Loucy (cell line): ENCODE results near the gene DGCR8.

Experiments used
- H2AFZ ChIP-seq: fragments of 200-600 bp; sonication (generic); 2 replicates; pipeline ENCODE4 v1.6.0; 2016; ENCODE audit warnings: antibody characterized with exemption, mild to moderate bottlenecking, low read length, moderate library complexity
- H3F3A ChIP-seq: fragments of 200-600 bp; 2 replicates; pipeline ENCODE4 v1.6.0; 2016; ENCODE audit warnings: antibody characterized with exemption, low read depth, mild to moderate bottlenecking
- H3K27me3 ChIP-seq: fragments of 200-600 bp; sonication (generic); 2 replicates; pipeline ENCODE4 v1.6.1; 2014; ENCODE audit warnings: low read length, mild to moderate bottlenecking; ENCODE audit not compliant: insufficient read depth, poor library complexity, severe bottlenecking
- H3K36me3 ChIP-seq: fragments of 200-600 bp; sonication (generic); 2 replicates; pipeline ENCODE4 v1.6.1; 2016; ENCODE audit warnings: low read length; ENCODE audit not compliant: insufficient read depth
- H3K4me1 ChIP-seq: fragments of 200-600 bp; sonication (generic); 2 replicates; pipeline ENCODE4 v1.5.1; 2014; ENCODE audit warnings: low read length, mild to moderate bottlenecking; ENCODE audit not compliant: insufficient read depth, poor library complexity, severe bottlenecking
- H3K4me2 ChIP-seq: fragments of 200-600 bp; sonication (generic); 2 replicates; pipeline ENCODE4 v1.6.0; 2014; ENCODE audit warnings: antibody characterized with exemption, low read length, low read depth, mild to moderate bottlenecking; ENCODE audit not compliant: poor library complexity, severe bottlenecking
- H3K4me3 ChIP-seq: fragments of 200-600 bp; sonication (generic); 2 replicates; pipeline ENCODE4 v1.5.1; 2014; ENCODE audit warnings: low read length, mild to moderate bottlenecking, mixed read lengths; ENCODE audit not compliant: poor library complexity, severe bottlenecking
- H3K79me2 ChIP-seq: fragments of 200-600 bp; sonication (generic); 2 replicates; pipeline ENCODE4 v1.6.1; 2014; ENCODE audit warnings: low read length; ENCODE audit not compliant: insufficient read depth
- H3K9ac ChIP-seq: fragments of 200-600 bp; sonication (generic); 2 replicates; pipeline ENCODE4 v1.6.0; 2014; ENCODE audit warnings: mild to moderate bottlenecking, low read depth, low read length, moderate library complexity; ENCODE audit not compliant: poor library complexity, severe bottlenecking
- H3K9me2 ChIP-seq: fragments of 200-600 bp; sonication (generic); replicated peaks from 2 replicates; pipeline ENCODE4 v1.6.1; 2016; ENCODE audit warnings: low read depth, low read length, mixed read lengths
- H3K9me3 ChIP-seq: fragments of 200-600 bp; sonication (generic); 2 replicates; pipeline ENCODE4 v1.6.1; 2014; ENCODE audit warnings: mild to moderate bottlenecking, antibody characterized with exemption, low read length, low read depth; ENCODE audit not compliant: insufficient read depth
- H4K20me1 ChIP-seq: fragments of 200-600 bp; sonication (generic); 2 replicates; pipeline ENCODE4 v1.6.0; 2014; ENCODE audit warnings: antibody characterized with exemption, low read length, mild to moderate bottlenecking; ENCODE audit not compliant: insufficient read depth, poor library complexity, severe bottlenecking
- EZH2phosphoT487 ChIP-seq: fragments of 200-600 bp; IDR thresholded peaks from 2 replicates; pipeline ENCODE4 v1.6.1; 2018; ENCODE audit warnings: antibody characterized with exemption, mild to moderate bottlenecking, moderate library complexity, borderline replicate concordance
- TF ChIP-seq, protein P1 (sequence below): fragments of 200-600 bp; sonication (generic); conservative IDR thresholded peaks from 2 replicates; pipeline ENCODE4 v1.5.1; 2014; ENCODE audit warnings: mild to moderate bottlenecking, antibody characterized with exemption, low read length

Gene DGCR8

GRCh38 chr22:20093418-20094196, 13.6 kb downstream of the DGCR8 start:
- Histone ChIP-seq H3K79me2 (peaks cover 42% of the 10 kb centered on the region), H2AFZ (no peak overlapping the region), H3K9me2 (no peaks in the 10 kb centered on the region), H4K20me1 (peaks cover 33% of the 10 kb centered on the region), H3K4me1 (no peaks in the 10 kb centered on the region), H3K4me3 (no peak overlapping the region), H3F3A (no peaks in the 10 kb centered on the region), H3K27me3 (no peaks in the 10 kb centered on the region), H3K9me3 (no peaks in the 10 kb centered on the region), H3K36me3 (peaks cover 94% of the 10 kb centered on the region), H3K4me2 (no peak overlapping the region), H3K9ac (no peak overlapping the region)
- TF ChIP-seq EZH2phosphoT487, result no peak
- TF ChIP-seq, protein P1, sequence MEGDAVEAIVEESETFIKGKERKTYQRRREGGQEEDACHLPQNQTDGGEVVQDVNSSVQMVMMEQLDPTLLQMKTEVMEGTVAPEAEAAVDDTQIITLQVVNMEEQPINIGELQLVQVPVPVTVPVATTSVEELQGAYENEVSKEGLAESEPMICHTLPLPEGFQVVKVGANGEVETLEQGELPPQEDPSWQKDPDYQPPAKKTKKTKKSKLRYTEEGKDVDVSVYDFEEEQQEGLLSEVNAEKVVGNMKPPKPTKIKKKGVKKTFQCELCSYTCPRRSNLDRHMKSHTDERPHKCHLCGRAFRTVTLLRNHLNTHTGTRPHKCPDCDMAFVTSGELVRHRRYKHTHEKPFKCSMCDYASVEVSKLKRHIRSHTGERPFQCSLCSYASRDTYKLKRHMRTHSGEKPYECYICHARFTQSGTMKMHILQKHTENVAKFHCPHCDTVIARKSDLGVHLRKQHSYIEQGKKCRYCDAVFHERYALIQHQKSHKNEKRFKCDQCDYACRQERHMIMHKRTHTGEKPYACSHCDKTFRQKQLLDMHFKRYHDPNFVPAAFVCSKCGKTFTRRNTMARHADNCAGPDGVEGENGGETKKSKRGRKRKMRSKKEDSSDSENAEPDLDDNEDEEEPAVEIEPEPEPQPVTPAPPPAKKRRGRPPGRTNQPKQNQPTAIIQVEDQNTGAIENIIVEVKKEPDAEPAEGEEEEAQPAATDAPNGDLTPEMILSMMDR, result no peak

- Histone ChIP-seq H2AFZ (no peak overlapping the region), H3K4me3 (no peak overlapping the region), H3K4me1 (no peaks in the 10 kb centered on the region), H3K36me3 (peaks cover 94% of the 10 kb centered on the region), H4K20me1 (peaks cover 29% of the 10 kb centered on the region), H3K27me3 (no peaks in the 10 kb centered on the region), H3K9me2 (no peaks in the 10 kb centered on the region), H3K4me2 (no peak overlapping the region), H3K9ac (no peak overlapping the region), H3F3A (no peaks in the 10 kb centered on the region), H3K9me3 (no peaks in the 10 kb centered on the region), H3K79me2 (peaks cover 42% of the 10 kb centered on the region)
- TF ChIP-seq EZH2phosphoT487, result no peak
- TF ChIP-seq, protein P1, result no peak
Observed at GRCh38 chr22:20094197-20094807, 14.3 kb downstream of the DGCR8 start.

- H3K4me1 ChIP-seq, result no peaks in the 10 kb centered on the region
- no peaks in the 10 kb centered on the region for H3K27me3 ChIP-seq
- no peak overlapping the region for H2AFZ ChIP-seq
- no peak overlapping the region for H3K4me2 ChIP-seq
- no peaks in the 10 kb centered on the region for H3F3A ChIP-seq
- no peak overlapping the region for H3K9ac ChIP-seq
- H3K79me2 ChIP-seq, result peaks cover 38% of the 10 kb centered on the region
- H3K4me3 ChIP-seq, result no peak overlapping the region
- H3K9me2 ChIP-seq, result no peaks in the 10 kb centered on the region
- H3K9me3 ChIP-seq, result no peaks in the 10 kb centered on the region
- TF ChIP-seq EZH2phosphoT487, result no peak
- TF ChIP-seq, protein P1, result no peak
- peaks cover 22% of the 10 kb centered on the region for H4K20me1 ChIP-seq
- H3K36me3 ChIP-seq, result peaks cover 93% of the 10 kb centered on the region
Observed at GRCh38 chr22:20095521-20095920, 15.5 kb downstream of the DGCR8 start.
